Measurements from ENCODE around the gene LIX1L. TPM values are rescaled to one million over a fixed set of nuclear protein-coding genes. Genes with fewer than 3 reads are reported as not detected.
A peak's percentile ranks its signal among the peaks of the same experiment; 100 is the strongest.

LIX1L gene
- total and polyA plus RNA-seq, 8 donors, result 5.8 to 28.4 (median 9.0) TPM

GRCh38 chr1:145985129-145985501 is 27.3 kb upstream of the LIX1L start:
- Histone ChIP-seq H3K27ac (peak overlapping the region; percentile 87 to 100 (median 96)), H3K27me3 (no peaks in the 10 kb centered on the region), H3K4me3 (peak overlapping the region in 2 of 4 donors; percentile 16 to 25), H3K9me3 (no peaks in the 10 kb centered on the region), H3K4me1 (peaks cover 58 to 87% (median 73%) of the 10 kb centered on the region in 4 donors), H3K36me3 (no peaks in the 10 kb centered on the region)
- WGBS, 5 donors, result 41 to 58% (median 55%) methylated on average over 2 of the region's 2 CpGs
- intact Hi-C loops (cut with DNase I; ENCODE audit: low total_unique reads), result no loop called here
- peak in 1 of 2 donors; percentile 65 for DNase-seq
- TF ChIP-seq POLR2A (IDR thresholded peaks at IDR 0.05), result no peak
- TF ChIP-seq CTCF (IDR thresholded peaks at IDR 0.05), result no peak
- TF ChIP-seq EP300 (IDR thresholded peaks at IDR 0.05), result no peak
- TF ChIP-seq POLR2AphosphoS5 (IDR thresholded peaks at IDR 0.05), result no peak

- H3K36me3 ChIP-seq, result no peaks in the 10 kb centered on the region
- peak overlapping the region; percentile 54 to 100 (median 96) for H3K27ac ChIP-seq
- DNase-seq, result peak in 1 of 2 donors; percentile 14
- intact Hi-C loops (cut with DNase I; ENCODE audit: low total_unique reads), result no loop called here
- no peaks in the 10 kb centered on the region for H3K9me3 ChIP-seq
- H3K4me1 ChIP-seq, result peaks cover 64 to 93% (median 78%) of the 10 kb centered on the region in 4 donors
- H3K27me3 ChIP-seq, result no peaks in the 10 kb centered on the region
- H3K4me3 ChIP-seq, result peak overlapping the region in 1 of 4 donors; percentile 25
- no peak for TF ChIP-seq EP300 (IDR thresholded peaks at IDR 0.05)
- TF ChIP-seq POLR2AphosphoS5 (IDR thresholded peaks at IDR 0.05), result no peak
- TF ChIP-seq CTCF (IDR thresholded peaks at IDR 0.05), result no peak
- TF ChIP-seq POLR2A (IDR thresholded peaks at IDR 0.05), result no peak
- WGBS, 5 donors, result 77 to 90% (median 83%) methylated on average over 11 to 12 of the region's 12 CpGs
Measured at GRCh38 chr1:145983960-145984830, 26.4 kb upstream of the LIX1L start.

GRCh38 chr1:145983206-145983675 is 25.4 kb upstream of the LIX1L start:
- H3K4me1 ChIP-seq, result peaks cover 72 to 97% (median 82%) of the 10 kb centered on the region in 4 donors
- peak overlapping the region; percentile 63 to 100 (median 96) for H3K27ac ChIP-seq
- no peaks in the 10 kb centered on the region for H3K27me3 ChIP-seq
- TF ChIP-seq CTCF (IDR thresholded peaks at IDR 0.05) (no peak), POLR2AphosphoS5 (IDR thresholded peaks at IDR 0.05) (peak; percentile 37 to 88 (median 67))
- DNase-seq, result peak; percentile 66 to 88
- WGBS, 5 donors, result 10 to 33% (median 28%) methylated on average over 1 of the region's 1 CpG
- no peaks in the 10 kb centered on the region for H3K9me3 ChIP-seq
- H3K36me3 ChIP-seq, result no peaks in the 10 kb centered on the region
- no peak overlapping the region for H3K4me3 ChIP-seq
- intact Hi-C loops (cut with DNase I; ENCODE audit: low total_unique reads), result no loop called here

GRCh38 chr1:145982010-145982723 is 24.4 kb upstream of the LIX1L start:
- H3K4me3 ChIP-seq, result no peak overlapping the region
- no peaks in the 10 kb centered on the region for H3K9me3 ChIP-seq
- WGBS, 5 donors, result 55 to 73% (median 68%) methylated on average over 6 of the region's 6 CpGs
- H3K36me3 ChIP-seq, result no peaks in the 10 kb centered on the region
- intact Hi-C loops (cut with DNase I; ENCODE audit: low total_unique reads), result no loop called here
- DNase-seq, result peak; percentile 25 to 32
- H3K4me1 ChIP-seq, result peaks cover 83 to 99% (median 93%) of the 10 kb centered on the region in 4 donors
- peak overlapping the region; percentile 76 to 100 (median 96) for H3K27ac ChIP-seq
- no peaks in the 10 kb centered on the region for H3K27me3 ChIP-seq
- TF ChIP-seq EP300 (IDR thresholded peaks at IDR 0.05), result no peak
- no peak for TF ChIP-seq POLR2A (IDR thresholded peaks at IDR 0.05)
- peak; percentile 11 to 31 (median 15) for TF ChIP-seq POLR2AphosphoS5 (IDR thresholded peaks at IDR 0.05)
